K562 (cell line): ENCODE results near the gene CTU1. TPM values are rescaled to one million over a fixed set of nuclear protein-coding genes. Genes with fewer than 3 reads are reported as not detected.

Source experiments
- BACH1 ChIP-seq: fragments of 200-800 bp; sonication (Bioruptor generic); IDR thresholded peaks from 2 replicates; pipeline ENCODE4 v1.6.1; 2016; ENCODE audit warnings: missing genetic modification characterization, missing compliant biosample characterization
- CBX2 ChIP-seq: fragments of 200-600 bp; sonication (generic); IDR thresholded peaks from one replicate; pipeline ENCODE4 v1.6.1; 2012; ENCODE audit warnings: mild to moderate bottlenecking, low read length, inconsistent platforms; ENCODE audit not compliant: insufficient read depth, poor library complexity, severe bottlenecking
- CTCFL ChIP-seq: IDR thresholded peaks from 2 replicates; pipeline ENCODE4 v1.6.1; 2011; ENCODE audit warnings: borderline replicate concordance, low read depth, mild to moderate bottlenecking, moderate library complexity, low read length; ENCODE audit not compliant: insufficient read depth, poor library complexity, severe bottlenecking
- E2F1 ChIP-seq: sonication (generic); formaldehyde crosslinking; IDR thresholded peaks from 2 replicates; pipeline ENCODE4 v1.8.1; 2023; ENCODE audit warnings: mild to moderate bottlenecking, missing genetic modification reagents, moderate library complexity
- E2F5 ChIP-seq: sonication (generic); formaldehyde crosslinking; IDR thresholded peaks from 2 replicates; pipeline ENCODE4 v1.8.0; 2022; ENCODE audit warnings: mild to moderate bottlenecking, missing genetic modification reagents
- ELF2 ChIP-seq: fragments of 250-450 bp; sonication (Bioruptor Pico); IDR thresholded peaks from 2 replicates; pipeline ENCODE4 v1.5.0; 2021; ENCODE audit warnings: mild to moderate bottlenecking
- GTF2E2 ChIP-seq: fragments of 200-800 bp; sonication (Bioruptor generic); IDR thresholded peaks from 2 replicates; pipeline ENCODE4 v1.6.1; 2016; ENCODE audit warnings: missing genetic modification characterization, missing compliant biosample characterization
- KLF10 ChIP-seq: fragments of 250-450 bp; sonication (Bioruptor Pico); IDR thresholded peaks from 2 replicates; pipeline ENCODE4 v1.6.1; 2021; ENCODE audit warnings: matching md5 sums
- NFYB ChIP-seq: IDR thresholded peaks from 2 replicates; pipeline ENCODE4 v1.6.1; 2011; ENCODE audit warnings: mild to moderate bottlenecking, moderate library complexity; ENCODE audit not compliant: insufficient read length; ENCODE audit errors: extremely low read depth
- PYGO2 ChIP-seq: fragments of 450-650 bp; IDR thresholded peaks from 2 replicates; pipeline ENCODE4 v1.6.1; 2016; ENCODE audit warnings: mild to moderate bottlenecking, missing genetic modification characterization, moderate library complexity, missing compliant biosample characterization
- RBM22 ChIP-seq: fragments of 200-400 bp; formaldehyde crosslinking; IDR thresholded peaks from 2 replicates; pipeline ENCODE4 v1.6.1; 2018; ENCODE audit warnings: low read length, low read depth; ENCODE audit not compliant: poor library complexity, severe bottlenecking
- SRF ChIP-seq, 2 experiments: fragments of 250-450, 450-650 bp in 1 of 2; sonication (Bioruptor Pico) in 1 of 2; sonication (generic) in 1 of 2; formaldehyde crosslinking; IDR thresholded peaks; 2 replicates each; pipeline versions ENCODE4 v1.5.0 to v1.5.1; 2020 to 2022; ENCODE audit warnings: mild to moderate bottlenecking in 1 of 2, missing genetic modification reagents in 1 of 2
- SRSF3 ChIP-seq: fragments of 200-400 bp; formaldehyde crosslinking; IDR thresholded peaks from 2 replicates; pipeline ENCODE4 v1.6.1; 2016; ENCODE audit warnings: mild to moderate bottlenecking, low read length, moderate library complexity; ENCODE audit not compliant: insufficient read depth
- ZNF699 ChIP-seq: fragments of 250-450 bp; sonication (Bioruptor Pico); IDR thresholded peaks from 2 replicates; pipeline ENCODE4 v1.8.0; 2021; ENCODE audit warnings: mild to moderate bottlenecking, moderate library complexity; ENCODE audit not compliant: insufficient replicate concordance
- polyA plus RNA-seq, 8 experiments: library from polyadenylated mRNA; depleted of rRNA in 4 of 8; stranded (reverse) in 5 of 8; unstranded in 3 of 8; fragments of >200 nt; fragmentation: Nextera tagmentation in 2 of 8; fragmentation: Illumina TruSeq in 1 of 8; extraction: Ambion mirVana in 2 of 8; extraction: Trizol in 1 of 8; gene quantifications; 2 replicates each; pipeline versions ENCODE4 v1.2.1 to v1.2.3, GENCODE V29; 2011 to 2014; ENCODE audit warnings: inconsistent platforms in 1 of 8, missing spikeins in 1 of 8
- total RNA-seq, 7 experiments: library from RNA; depleted of rRNA in 6 of 7; stranded (reverse); fragments of >200 nt in 6 of 7; fragmentation: Illumina TruSeq in 2 of 7; extraction: Trizol in 2 of 7; gene quantifications; 2 replicates each; pipeline versions ENCODE4 v1.2.1 to v1.2.3, GENCODE V29; 2011 to 2021; ENCODE audit warnings: low replicate concordance in 1 of 7
- TF ChIP-seq, protein P1 (sequence below): fragments of 200-800 bp; sonication (Bioruptor generic); IDR thresholded peaks from 2 replicates; pipeline ENCODE4 v1.6.1; 2017; ENCODE audit warnings: missing genetic modification characterization, missing compliant biosample characterization
- TF ChIP-seq, protein P2 (sequence below): sonication (generic); formaldehyde crosslinking; IDR thresholded peaks from 2 replicates; pipeline ENCODE4 v1.8.1; 2022; ENCODE audit warnings: missing genetic modification reagents
- TF ChIP-seq, protein P3 (sequence below): conservative IDR thresholded peaks from 2 replicates; pipeline ENCODE4 v1.6.1; 2011; ENCODE audit warnings: low read depth, mild to moderate bottlenecking, low read length; ENCODE audit not compliant: control insufficient read depth

CTU1 gene
- total and polyA plus RNA-seq, 9 of the 15 experiments (the other 6 are each of a cell fraction or from before 2014, with no cell fraction given), result 0.03 to 18.4 (median 2.3) TPM; not detected in 1

- no peak for TF ChIP-seq NFYB
- no peak for TF ChIP-seq E2F5 (CRISPR knock-in tag)
- no peak for TF ChIP-seq ELF2
- TF ChIP-seq CTCFL, result no peak
- TF ChIP-seq, protein P1, sequence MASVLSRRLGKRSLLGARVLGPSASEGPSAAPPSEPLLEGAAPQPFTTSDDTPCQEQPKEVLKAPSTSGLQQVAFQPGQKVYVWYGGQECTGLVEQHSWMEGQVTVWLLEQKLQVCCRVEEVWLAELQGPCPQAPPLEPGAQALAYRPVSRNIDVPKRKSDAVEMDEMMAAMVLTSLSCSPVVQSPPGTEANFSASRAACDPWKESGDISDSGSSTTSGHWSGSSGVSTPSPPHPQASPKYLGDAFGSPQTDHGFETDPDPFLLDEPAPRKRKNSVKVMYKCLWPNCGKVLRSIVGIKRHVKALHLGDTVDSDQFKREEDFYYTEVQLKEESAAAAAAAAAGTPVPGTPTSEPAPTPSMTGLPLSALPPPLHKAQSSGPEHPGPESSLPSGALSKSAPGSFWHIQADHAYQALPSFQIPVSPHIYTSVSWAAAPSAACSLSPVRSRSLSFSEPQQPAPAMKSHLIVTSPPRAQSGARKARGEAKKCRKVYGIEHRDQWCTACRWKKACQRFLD, result 0 out of 2 replicates have a peak, but pooled peaks have one; percentile 41
- TF ChIP-seq GTF2E2 (tag), result no peak; the same call in 1 of the 2 replicates
- no peak for TF ChIP-seq ZNF699 (CRISPR knock-in tag)
- TF ChIP-seq, protein P2, sequence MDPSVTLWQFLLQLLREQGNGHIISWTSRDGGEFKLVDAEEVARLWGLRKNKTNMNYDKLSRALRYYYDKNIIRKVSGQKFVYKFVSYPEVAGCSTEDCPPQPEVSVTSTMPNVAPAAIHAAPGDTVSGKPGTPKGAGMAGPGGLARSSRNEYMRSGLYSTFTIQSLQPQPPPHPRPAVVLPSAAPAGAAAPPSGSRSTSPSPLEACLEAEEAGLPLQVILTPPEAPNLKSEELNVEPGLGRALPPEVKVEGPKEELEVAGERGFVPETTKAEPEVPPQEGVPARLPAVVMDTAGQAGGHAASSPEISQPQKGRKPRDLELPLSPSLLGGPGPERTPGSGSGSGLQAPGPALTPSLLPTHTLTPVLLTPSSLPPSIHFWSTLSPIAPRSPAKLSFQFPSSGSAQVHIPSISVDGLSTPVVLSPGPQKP (CRISPR knock-in tag), result no peak
- no peak for TF ChIP-seq RBM22
- no peak for TF ChIP-seq BACH1 (tag)
- TF ChIP-seq, protein P3, sequence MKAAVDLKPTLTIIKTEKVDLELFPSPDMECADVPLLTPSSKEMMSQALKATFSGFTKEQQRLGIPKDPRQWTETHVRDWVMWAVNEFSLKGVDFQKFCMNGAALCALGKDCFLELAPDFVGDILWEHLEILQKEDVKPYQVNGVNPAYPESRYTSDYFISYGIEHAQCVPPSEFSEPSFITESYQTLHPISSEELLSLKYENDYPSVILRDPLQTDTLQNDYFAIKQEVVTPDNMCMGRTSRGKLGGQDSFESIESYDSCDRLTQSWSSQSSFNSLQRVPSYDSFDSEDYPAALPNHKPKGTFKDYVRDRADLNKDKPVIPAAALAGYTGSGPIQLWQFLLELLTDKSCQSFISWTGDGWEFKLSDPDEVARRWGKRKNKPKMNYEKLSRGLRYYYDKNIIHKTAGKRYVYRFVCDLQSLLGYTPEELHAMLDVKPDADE, result no peak
- no peak for TF ChIP-seq SRF (CRISPR knock-in tag; IDR thresholded peaks at IDR 0.05)
- TF ChIP-seq E2F1 (CRISPR knock-in tag), result no peak
- TF ChIP-seq PYGO2 (tag), result no peak
- no peak for TF ChIP-seq KLF10 (CRISPR knock-in tag)
- no peak for TF ChIP-seq CBX2
- no peak for TF ChIP-seq SRSF3
Observed at GRCh38 chr19:51136851-51137551, 28.8 kb upstream of the CTU1 start (continued).
